GM19395 (cell line): ENCODE data around the gene CBFA2T3.
"Not testable (repeated sequence)": the region's sequence is repeated elsewhere in the genome, so short reads cannot be mapped to it uniquely, and the experiment has no call there.

ENCODE experiments used
- ATAC-seq: cut with Tn5 transposase; IDR thresholded peaks from one replicate; pipeline ENCODE4 v1.9.1; 2021; ENCODE audit warnings: mild to moderate bottlenecking, moderate library complexity; ENCODE audit not compliant: unreplicated experiment

Gene CBFA2T3

DNA sequence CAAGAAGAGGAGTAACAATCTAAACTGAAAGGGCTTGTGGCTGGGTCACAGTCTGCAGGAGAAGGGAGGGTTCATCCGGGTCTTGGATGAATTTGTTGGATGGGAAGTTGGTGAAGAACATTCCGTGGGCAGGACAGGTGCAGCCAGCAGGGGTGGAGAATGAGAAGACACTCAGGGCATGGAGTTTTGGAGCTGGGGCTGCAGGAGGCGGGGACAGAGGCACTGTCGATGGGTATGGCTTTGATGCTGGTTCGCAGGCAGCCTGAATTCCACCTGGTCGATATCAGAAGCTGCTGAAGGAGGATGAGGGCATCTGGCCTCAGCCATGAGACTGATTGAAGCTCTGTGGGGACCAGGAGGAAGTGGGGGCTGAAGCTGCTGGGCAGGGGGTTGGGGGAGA, 36.1 kb upstream of the CBFA2T3 start:
- ATAC-seq: no peak

DNA sequence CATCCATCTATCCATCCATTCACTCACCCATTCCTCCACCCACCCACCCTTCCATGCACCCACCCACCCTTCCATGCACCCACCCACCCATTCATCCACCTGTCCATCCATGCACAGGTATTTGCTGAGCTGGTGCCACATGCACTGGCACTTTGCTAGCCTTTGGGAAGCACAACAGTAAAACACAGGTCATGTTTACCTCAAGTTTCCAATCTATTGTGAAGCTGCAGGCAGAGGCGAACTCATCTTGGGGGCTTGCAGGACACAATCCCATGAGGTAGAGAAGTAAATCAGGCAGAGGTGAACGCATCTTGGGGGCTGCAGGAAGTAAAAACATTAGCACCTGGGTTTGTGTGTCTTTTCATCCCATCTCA, 35.6 kb upstream of the CBFA2T3 start:
- ATAC-seq: no peak

DNA sequence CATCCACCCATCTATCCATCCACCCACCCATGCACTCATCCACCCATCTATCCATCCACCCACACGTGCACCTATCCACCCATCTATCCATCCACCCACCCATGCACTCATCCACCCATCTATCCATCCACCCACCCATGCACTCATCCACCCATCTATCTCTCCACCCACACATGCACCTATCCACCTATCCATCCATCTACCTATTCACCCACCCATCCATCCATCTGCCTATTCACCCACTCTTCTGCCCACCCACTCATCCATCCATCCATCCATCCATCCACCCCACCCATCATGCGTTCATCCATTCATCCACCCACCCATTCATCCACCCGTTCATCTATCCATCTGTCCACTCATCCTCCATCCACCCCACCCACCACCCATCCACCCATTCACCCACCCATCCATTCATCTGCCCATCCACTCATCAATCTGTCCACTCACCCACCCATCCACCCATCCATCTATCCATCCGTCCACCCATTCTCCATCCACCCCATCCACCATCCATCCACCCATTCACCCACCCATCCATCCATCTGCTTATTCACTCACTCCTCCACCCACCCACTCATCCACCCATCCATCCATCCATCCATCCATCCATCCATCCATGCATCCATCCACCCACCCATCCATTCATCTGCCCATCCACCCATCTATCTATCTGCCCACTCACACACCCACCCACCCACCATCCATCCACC, 35.1 kb upstream of the CBFA2T3 start:
- ATAC-seq: no peak

GRCh38 chr16:89010210-89010925, 33.4 kb upstream of the CBFA2T3 start:
- no peak for ATAC-seq

- ATAC-seq: no peak
These were observed 32.6 kb upstream of the CBFA2T3 start for GRCh38 chr16:89009343-89010209.

- not testable (repeated sequence) for ATAC-seq
These were observed 31.8 kb upstream of the CBFA2T3 start for GRCh38 chr16:89008796-89009195.

DNA sequence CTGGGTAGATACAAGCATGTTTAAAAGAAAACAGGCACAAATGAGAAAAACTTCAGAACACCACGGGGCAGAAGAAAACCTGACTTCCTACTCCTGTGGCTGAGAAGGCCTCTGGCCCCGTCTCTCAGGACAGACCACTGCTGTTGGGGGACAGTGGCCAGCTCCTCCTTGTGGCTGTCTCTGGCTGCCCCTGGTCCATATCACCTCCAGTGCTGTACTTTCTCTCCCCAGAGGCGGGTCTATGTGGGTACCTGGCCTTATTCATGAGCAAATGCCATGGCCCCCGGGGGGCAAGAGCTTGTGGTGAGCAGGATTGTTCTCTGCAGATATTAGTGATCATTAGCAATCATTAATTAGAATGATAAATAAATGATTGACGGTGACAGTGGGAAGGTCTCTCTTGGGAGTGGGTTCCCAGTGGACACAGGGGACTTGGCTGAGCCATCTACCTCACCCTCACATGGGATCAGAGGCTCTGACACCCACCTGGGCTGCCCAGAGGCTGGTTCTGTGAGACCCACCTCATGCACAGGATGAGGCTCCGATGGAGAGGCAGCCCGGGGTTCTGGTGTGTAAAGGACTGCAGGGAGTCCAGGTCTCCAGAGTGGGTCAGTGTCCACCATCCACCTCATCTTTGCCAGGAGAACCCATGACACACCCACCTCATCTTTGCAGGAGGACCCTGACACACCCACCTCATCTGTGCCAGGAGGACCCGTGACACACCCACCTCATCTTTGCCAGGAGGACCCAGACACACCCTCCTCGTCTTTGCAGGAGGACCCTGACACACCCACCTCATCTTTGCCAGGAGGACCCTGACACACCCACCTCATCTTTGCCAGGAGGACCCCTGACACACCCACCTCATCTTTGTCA, 30.6 kb upstream of the CBFA2T3 start:
- ATAC-seq: no peak

- ATAC-seq: no peak
These were observed 29.2 kb upstream of the CBFA2T3 start for GRCh38 chr16:89006036-89006752.

GRCh38 chr16:89005201-89006035, 28.4 kb upstream of the CBFA2T3 start:
- ATAC-seq: no peak

GRCh38 chr16:89004209-89004831, 27.3 kb upstream of the CBFA2T3 start:
- ATAC-seq: no peak

DNA sequence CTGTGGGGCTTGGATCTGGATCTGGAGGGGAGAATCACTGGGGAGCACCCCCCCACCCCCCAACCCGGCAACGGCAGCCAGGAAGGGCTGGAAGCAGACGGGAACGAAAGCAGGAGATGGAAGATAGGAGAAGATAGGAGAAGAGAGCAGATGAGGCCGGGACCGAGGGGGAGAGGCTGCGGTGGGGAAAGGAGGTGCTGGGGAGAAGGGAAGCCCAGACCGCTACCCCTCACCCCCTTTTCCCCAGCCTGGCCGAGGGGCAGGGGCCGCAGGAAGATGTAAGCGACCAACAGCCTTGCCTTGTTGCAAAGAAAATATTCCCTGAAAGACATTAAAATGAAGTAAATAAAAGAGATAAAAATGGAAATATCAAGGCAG, 26.8 kb upstream of the CBFA2T3 start:
- ATAC-seq: no peak

- ATAC-seq: no peak
These were observed 26.1 kb upstream of the CBFA2T3 start for GRCh38 chr16:89002851-89003830.

DNA sequence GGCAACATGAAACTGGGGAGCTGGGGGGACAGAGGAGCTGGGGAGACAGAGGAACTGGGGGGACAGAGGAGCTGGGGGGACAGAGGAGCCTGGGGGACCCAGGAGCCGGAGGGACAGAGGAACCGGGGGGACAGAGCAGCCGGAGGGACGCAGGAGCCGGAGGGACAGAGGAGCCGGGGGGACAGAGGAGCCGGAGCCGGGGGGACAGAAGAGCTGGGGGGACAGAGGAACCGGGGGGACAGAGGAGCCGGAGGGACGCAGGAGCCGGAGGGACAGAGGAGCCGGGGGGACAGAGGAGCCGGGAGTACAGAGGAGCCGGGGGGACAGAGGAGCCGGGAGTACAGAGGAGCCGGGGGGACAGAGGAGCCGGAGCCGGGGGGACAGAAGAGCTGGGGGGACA, 25.1 kb upstream of the CBFA2T3 start:
- not testable (repeated sequence) for ATAC-seq

- ATAC-seq: no peak
These were observed 24.4 kb upstream of the CBFA2T3 start for GRCh38 chr16:89001117-89002027.

GRCh38 chr16:89000207-89000959, 23.4 kb upstream of the CBFA2T3 start:
- no peak for ATAC-seq
